PC-3 (cell line): Measurements from ENCODE around the gene MYO5B. TPM values are rescaled to one million over a fixed set of nuclear protein-coding genes. Genes with fewer than 3 reads are reported as not detected.

Experiments
- ATAC-seq: fragments of 200-7000 bp; cut with Tn5 transposase; 2 replicates; pipeline ENCODE4 v1.9.1; 2020; ENCODE audit warnings: mild to moderate bottlenecking, moderate library complexity
- BruUV-seq: library from RNA; stranded (reverse); fragments of 400-500 nt; replicated peaks from 2 replicates; lab custom pipeline; 2021; lab: Mats Ljungman, UMichigan
- CTCF ChIA-PET: fragments of 300-600 bp; sonication (Branson Sonifier 250); formaldehyde crosslinking; loops from one replicate; lab custom pipeline; 2022; ENCODE audit warnings: antibody characterized with exemption; lab: Charles Lee
- POLR2A ChIA-PET: fragments of 300-600 bp; sonication (Branson Sonifier 250); formaldehyde crosslinking; loops from one replicate; lab custom pipeline; 2022; ENCODE audit warnings: antibody characterized with exemption; ENCODE audit not compliant: unreplicated experiment; lab: Charles Lee
- DNase-seq: peaks from one replicate; pipeline ENCODE4 v3.0.0-alpha.2; 2015
- H2AFZ ChIP-seq: fragments of 300-600 bp; sonication (generic); 2 replicates; pipeline ENCODE4 v1.6.0; 2016; ENCODE audit warnings: antibody characterized with exemption, low read length
- H3F3A ChIP-seq: fragments of 300-600 bp; sonication (generic); one replicate; pipeline ENCODE4 v1.6.0; 2017; ENCODE audit warnings: antibody characterized with exemption, low read length, control low read depth, mild to moderate bottlenecking; ENCODE audit not compliant: unreplicated experiment
- H3K27ac ChIP-seq: fragments of 300-600 bp; sonication (generic); 2 replicates; pipeline ENCODE4 v1.5.1; 2016; ENCODE audit warnings: mild to moderate bottlenecking, low read length
- H3K27me3 ChIP-seq: fragments of 300-600 bp; sonication (generic); 2 replicates; pipeline ENCODE4 v1.6.1; 2016; ENCODE audit warnings: low read length, mixed read lengths
- H3K36me3 ChIP-seq: fragments of 300-600 bp; sonication (generic); 2 replicates; pipeline ENCODE4 v1.6.1; 2016; ENCODE audit warnings: low read depth, mixed run types, low read length, mixed read lengths
- H3K4me1 ChIP-seq: fragments of 300-600 bp; sonication (generic); 2 replicates; pipeline ENCODE4 v1.5.1; 2016; ENCODE audit warnings: low read length; ENCODE audit not compliant: insufficient read depth
- H3K4me2 ChIP-seq: fragments of 300-600 bp; sonication (generic); 2 replicates; pipeline ENCODE4 v1.6.0; 2016; ENCODE audit warnings: low read length
- H3K4me3 ChIP-seq: fragments of 300-600 bp; sonication (generic); 2 replicates; pipeline ENCODE4 v1.5.1; 2016; ENCODE audit warnings: mild to moderate bottlenecking, low read length, mixed read lengths
- H3K79me2 ChIP-seq: fragments of 300-600 bp; sonication (generic); 2 replicates; pipeline ENCODE4 v1.6.1; 2017; ENCODE audit warnings: low read length, mixed read lengths
- H3K9ac ChIP-seq: fragments of 300-600 bp; sonication (generic); 2 replicates; pipeline ENCODE4 v1.6.0; 2016; ENCODE audit warnings: mild to moderate bottlenecking, low read length
- H3K9me2 ChIP-seq: fragments of 300-600 bp; sonication (generic); replicated peaks from 2 replicates; pipeline ENCODE4 v1.6.1; 2016; ENCODE audit warnings: mixed run types, low read length, mixed read lengths
- H3K9me3 ChIP-seq: fragments of 300-600 bp; sonication (generic); 2 replicates; pipeline ENCODE4 v1.6.1; 2016; ENCODE audit warnings: low read length, mixed read lengths
- H4K20me1 ChIP-seq: fragments of 300-600 bp; sonication (generic); 2 replicates; pipeline ENCODE4 v1.6.1; 2016; ENCODE audit warnings: low read length, mixed read lengths
- EZH2 ChIP-seq: fragments of 300-600 bp; sonication (generic); IDR thresholded peaks from one replicate; pipeline ENCODE4 v1.6.1; 2017; ENCODE audit warnings: antibody characterized with exemption, mild to moderate bottlenecking, low read length; ENCODE audit not compliant: unreplicated experiment
- EZH2phosphoT487 ChIP-seq: fragments of 300-600 bp; sonication (generic); IDR thresholded peaks from 2 replicates; pipeline ENCODE4 v1.6.1; 2018; ENCODE audit warnings: mild to moderate bottlenecking, antibody characterized with exemption, low read length, borderline replicate concordance
- intact Hi-C: fragments of 100-400 bp; cut with micrococcal nuclease; formaldehyde crosslinking; loops from 2 replicates; pipeline ENCODE4 v1.9.0; 2023
- total RNA-seq: library from RNA; depleted of rRNA; stranded (reverse); fragments of >200 nt; gene quantifications from 2 replicates; pipeline ENCODE4 v1.2.3, GENCODE V29; 2014
- TF ChIP-seq, protein P1 (sequence below): fragments of 300-600 bp; sonication (generic); conservative IDR thresholded peaks from 2 replicates; pipeline ENCODE4 v1.5.1; 2017; ENCODE audit warnings: antibody characterized with exemption, low read depth, mild to moderate bottlenecking, low read length

MYO5B gene
- total RNA-seq, 1 experiment from 2014 or later: 10.7 TPM

DNA sequence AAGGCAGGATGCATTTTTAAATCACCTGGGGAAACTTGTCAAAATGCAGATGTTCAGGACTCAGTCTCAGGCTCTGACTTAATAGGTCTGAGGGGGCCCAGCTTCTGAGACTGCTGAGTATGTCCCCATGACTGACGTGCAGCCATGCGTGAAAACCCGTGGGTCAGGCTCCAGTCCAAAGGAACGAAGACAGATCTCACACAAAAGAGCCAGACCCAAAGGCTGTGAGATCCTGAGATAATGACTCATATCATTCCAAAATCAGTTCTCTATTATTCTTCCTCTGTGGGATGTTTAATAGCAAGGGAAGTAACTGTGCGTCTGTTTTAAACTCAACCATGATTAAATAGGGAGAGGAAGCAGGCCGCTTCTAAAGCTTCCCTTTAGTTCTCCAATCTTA is 274.2 kb downstream of the MYO5B start:
- no peak overlapping the region for H3K27ac ChIP-seq

DNA sequence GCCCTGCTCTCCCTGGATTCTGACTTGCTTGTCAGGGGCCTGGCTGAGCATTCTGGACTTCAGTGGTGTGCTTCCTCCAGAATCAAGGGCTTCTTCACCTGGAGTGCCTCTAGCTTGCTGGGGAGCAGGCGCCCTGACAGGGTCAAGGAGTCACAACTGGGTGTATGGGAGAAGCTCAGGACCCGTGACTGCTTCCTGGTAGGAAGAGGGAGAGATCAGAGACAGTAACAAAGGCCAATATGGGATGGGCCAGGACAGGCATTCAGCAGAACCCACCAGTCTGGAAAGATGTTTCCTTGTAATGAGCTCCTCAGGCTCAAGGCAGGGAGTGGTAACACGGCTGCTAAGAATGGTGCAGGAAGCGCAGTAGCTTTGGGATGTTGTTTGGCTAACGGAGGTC is 277.2 kb downstream of the MYO5B start:
- ATAC-seq: no peak
- intact Hi-C loops: no loop called here
- Histone ChIP-seq H3K4me3 (no peak overlapping the region), H4K20me1 (no peaks in the 10 kb centered on the region), H3K36me3 (no peaks in the 10 kb centered on the region), H3K4me1 (peaks cover 7% of the 10 kb centered on the region; the same call in 1 of the 2 replicates), H3K27me3 (no peaks in the 10 kb centered on the region), H3K9ac (no peak overlapping the region), H3K4me2 (no peak overlapping the region), H3F3A (no peaks in the 10 kb centered on the region), H3K27ac (no peak overlapping the region), H3K9me3 (no peaks in the 10 kb centered on the region), H3K9me2 (no peaks in the 10 kb centered on the region), H3K79me2 (no peaks in the 10 kb centered on the region), H2AFZ (no peak overlapping the region)
- CTCF ChIA-PET: no interaction called here
- no peak for DNase-seq
- POLR2A ChIA-PET: no interaction called here
- BruUV-seq: no TSS peak
- TF ChIP-seq EZH2phosphoT487 (no peak), EZH2 (no peak)
- TF ChIP-seq, protein P1, sequence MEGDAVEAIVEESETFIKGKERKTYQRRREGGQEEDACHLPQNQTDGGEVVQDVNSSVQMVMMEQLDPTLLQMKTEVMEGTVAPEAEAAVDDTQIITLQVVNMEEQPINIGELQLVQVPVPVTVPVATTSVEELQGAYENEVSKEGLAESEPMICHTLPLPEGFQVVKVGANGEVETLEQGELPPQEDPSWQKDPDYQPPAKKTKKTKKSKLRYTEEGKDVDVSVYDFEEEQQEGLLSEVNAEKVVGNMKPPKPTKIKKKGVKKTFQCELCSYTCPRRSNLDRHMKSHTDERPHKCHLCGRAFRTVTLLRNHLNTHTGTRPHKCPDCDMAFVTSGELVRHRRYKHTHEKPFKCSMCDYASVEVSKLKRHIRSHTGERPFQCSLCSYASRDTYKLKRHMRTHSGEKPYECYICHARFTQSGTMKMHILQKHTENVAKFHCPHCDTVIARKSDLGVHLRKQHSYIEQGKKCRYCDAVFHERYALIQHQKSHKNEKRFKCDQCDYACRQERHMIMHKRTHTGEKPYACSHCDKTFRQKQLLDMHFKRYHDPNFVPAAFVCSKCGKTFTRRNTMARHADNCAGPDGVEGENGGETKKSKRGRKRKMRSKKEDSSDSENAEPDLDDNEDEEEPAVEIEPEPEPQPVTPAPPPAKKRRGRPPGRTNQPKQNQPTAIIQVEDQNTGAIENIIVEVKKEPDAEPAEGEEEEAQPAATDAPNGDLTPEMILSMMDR: no peak

More for the DNA sequence above, 274.2 kb downstream of the MYO5B start:
- CTCF ChIA-PET: no interaction called here
- H3K9me3 ChIP-seq: no peaks in the 10 kb centered on the region
- no peaks in the 10 kb centered on the region for H3F3A ChIP-seq
- TF ChIP-seq EZH2 (no peak), EZH2phosphoT487 (no peak)
- TF ChIP-seq, protein P1: no peak
- peaks cover 7% of the 10 kb centered on the region; the same call in 1 of the 2 replicates for H3K4me1 ChIP-seq
- H2AFZ ChIP-seq: no peak overlapping the region
- no TSS peak for BruUV-seq
- H3K79me2 ChIP-seq: no peaks in the 10 kb centered on the region
- ATAC-seq (peak; percentile 84), DNase-seq (peak; percentile 49)
- no peak overlapping the region for H3K4me3 ChIP-seq
- no peaks in the 10 kb centered on the region for H3K27me3 ChIP-seq
- intact Hi-C loops: no loop called here
- H3K9ac ChIP-seq: no peak overlapping the region
- H3K9me2 ChIP-seq: no peaks in the 10 kb centered on the region
- no peaks in the 10 kb centered on the region for H4K20me1 ChIP-seq
- H3K4me2 ChIP-seq: no peak overlapping the region
- no peaks in the 10 kb centered on the region for H3K36me3 ChIP-seq
- POLR2A ChIA-PET: no interaction called here

DNA sequence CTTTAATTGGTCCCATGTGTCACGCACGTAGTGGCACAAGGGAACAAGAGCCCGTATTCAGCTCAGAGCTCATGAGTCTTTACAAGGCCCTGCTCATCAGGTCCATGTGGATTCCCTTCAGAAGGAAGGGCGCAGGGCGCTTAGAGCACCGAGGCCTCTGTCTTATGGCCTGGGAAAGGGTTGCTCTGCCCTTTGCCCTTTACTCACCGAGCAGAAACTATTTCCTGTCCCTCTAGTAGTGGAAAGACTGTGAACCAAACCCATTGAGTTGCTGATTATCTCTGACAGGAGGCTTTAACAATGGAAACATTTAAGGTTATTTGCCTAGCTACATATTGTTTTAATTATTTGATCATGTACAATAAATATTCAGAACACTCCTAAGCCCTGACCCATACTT is 279.6 kb downstream of the MYO5B start:
- Histone ChIP-seq H3K4me3 (no peak overlapping the region), H3K9me2 (no peaks in the 10 kb centered on the region), H3K4me1 (peaks cover under 1% of the 10 kb centered on the region; the same call in 1 of the 2 replicates), H3K79me2 (no peaks in the 10 kb centered on the region), H2AFZ (no peak overlapping the region), H3F3A (no peaks in the 10 kb centered on the region), H3K27ac (no peak overlapping the region), H3K36me3 (no peaks in the 10 kb centered on the region), H3K4me2 (no peak overlapping the region), H3K9ac (no peak overlapping the region), H4K20me1 (no peaks in the 10 kb centered on the region), H3K9me3 (no peaks in the 10 kb centered on the region), H3K27me3 (no peaks in the 10 kb centered on the region)
- no TSS peak for BruUV-seq
- intact Hi-C loops: no loop called here
- DNase-seq: no peak
- ATAC-seq: no peak
- TF ChIP-seq, protein P1: no peak
- no peak for TF ChIP-seq EZH2phosphoT487
- ChIA-PET CTCF (no interaction called here), POLR2A (no interaction called here)
